ENCODE data around the gene PHLDB2. TPM values are rescaled to one million over a fixed set of nuclear protein-coding genes. Genes with fewer than 3 reads are reported as not detected.

The PHLDB2 gene
- total and polyA plus RNA-seq, 10 of the 15 experiments (the other 5 are each of a cell fraction or from before 2014, with no cell fraction given) = 0.03 to 0.67 (median 0.40) TPM

DNA sequence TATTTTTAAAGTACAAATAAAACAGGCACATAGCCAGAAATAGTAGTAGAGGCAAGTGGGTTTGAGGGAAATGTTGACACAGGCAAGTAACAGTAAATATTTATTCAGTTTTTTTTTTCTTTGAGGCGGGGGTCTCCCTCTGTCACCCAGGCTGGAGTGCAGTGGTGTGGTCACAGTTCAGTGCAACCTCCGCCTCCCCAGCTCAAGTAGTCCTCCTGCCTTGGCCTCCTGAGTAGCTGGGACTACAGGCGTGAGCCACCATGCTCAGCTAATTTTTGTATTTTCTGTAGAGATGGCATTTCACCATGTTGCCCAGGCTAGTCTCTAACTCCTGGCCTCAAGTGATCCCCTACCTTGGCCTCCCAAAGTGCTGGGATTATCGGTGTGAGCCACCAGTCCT is 43.5 kb downstream of the PHLDB2 start:
- intact Hi-C loops (cut with micrococcal nuclease; ENCODE audit: unreplicated experiment) = no loop called here
- Histone ChIP-seq H3K27ac (ENCODE audit: control insufficient read depth, insufficient read depth) (no peak overlapping the region), H3K27me3 (replicated peaks in 1 of 2; ENCODE audit: control insufficient read depth in 2 of 2, insufficient read depth in 2 of 2, low read length in 1 of 2) (no peaks in the 10 kb centered on the region), H3K4me3 (no peak overlapping the region), H3K36me3 (ENCODE audit: control insufficient read depth in 2 of 2, insufficient read depth in 2 of 2, low read length in 1 of 2) (no peaks in the 10 kb centered on the region), H3K9ac (ENCODE audit: control insufficient read depth, insufficient read depth, low read length) (no peak overlapping the region), H3K79me2 (ENCODE audit: control insufficient read depth, insufficient read depth, low read length) (no peaks in the 10 kb centered on the region), H3K4me2 (ENCODE audit: control insufficient read depth, insufficient read depth) (no peak overlapping the region), H2AFZ (ENCODE audit: control insufficient read depth, low read depth, low read length) (no peak overlapping the region), H3K4me1 (ENCODE audit: control insufficient read depth, insufficient read depth, low read length) (no peaks in the 10 kb centered on the region), H3K9me3 (replicated peaks; ENCODE audit: control insufficient read depth, insufficient read depth, low read length) (no peaks in the 10 kb centered on the region), H4K20me1 (ENCODE audit: control insufficient read depth, insufficient read depth) (no peaks in the 10 kb centered on the region)
- FAIRE-seq (no peak), DNase-seq (ENCODE audit: low read depth, low spot score) (no peak), ATAC-seq (no peak)
- BruUV-seq (replicated peaks) = no TSS peak
- SMC1A ChIA-PET (ENCODE audit: uncharacterized antibody, unreplicated experiment) = interaction anchor here (0.6 to 1.2 kb wide), 4 partner anchors 10 to 109 kb away, joined by 3 to 4 read pairs (median 3); no protein-coding TSS in a partner anchor
- POLR2A ChIA-PET = no interaction called here
- TF ChIP-seq NR2F1 (conservative IDR thresholded peaks at IDR 0.05) = no peak
- TF ChIP-seq, protein P1, sequence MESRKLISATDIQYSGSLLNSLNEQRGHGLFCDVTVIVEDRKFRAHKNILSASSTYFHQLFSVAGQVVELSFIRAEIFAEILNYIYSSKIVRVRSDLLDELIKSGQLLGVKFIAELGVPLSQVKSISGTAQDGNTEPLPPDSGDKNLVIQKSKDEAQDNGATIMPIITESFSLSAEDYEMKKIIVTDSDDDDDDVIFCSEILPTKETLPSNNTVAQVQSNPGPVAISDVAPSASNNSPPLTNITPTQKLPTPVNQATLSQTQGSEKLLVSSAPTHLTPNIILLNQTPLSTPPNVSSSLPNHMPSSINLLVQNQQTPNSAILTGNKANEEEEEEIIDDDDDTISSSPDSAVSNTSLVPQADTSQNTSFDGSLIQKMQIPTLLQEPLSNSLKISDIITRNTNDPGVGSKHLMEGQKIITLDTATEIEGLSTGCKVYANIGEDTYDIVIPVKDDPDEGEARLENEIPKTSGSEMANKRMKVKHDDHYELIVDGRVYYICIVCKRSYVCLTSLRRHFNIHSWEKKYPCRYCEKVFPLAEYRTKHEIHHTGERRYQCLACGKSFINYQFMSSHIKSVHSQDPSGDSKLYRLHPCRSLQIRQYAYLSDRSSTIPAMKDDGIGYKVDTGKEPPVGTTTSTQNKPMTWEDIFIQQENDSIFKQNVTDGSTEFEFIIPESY (IDR thresholded peaks at IDR 0.05) = no peak
- no peak for TF ChIP-seq PAX8 (IDR thresholded peaks at IDR 0.05)
- TF ChIP-seq ZNF217 (IDR thresholded peaks at IDR 0.05) = no peak
- no peak for TF ChIP-seq RB1 (IDR thresholded peaks at IDR 0.05; ENCODE audit: borderline replicate concordance)
- TF ChIP-seq NR2C1 (IDR thresholded peaks at IDR 0.05) = no peak
- no peak for TF ChIP-seq JUND (IDR thresholded peaks at IDR 0.05; ENCODE audit: low read depth, low read length)
- TF ChIP-seq, protein P2, sequence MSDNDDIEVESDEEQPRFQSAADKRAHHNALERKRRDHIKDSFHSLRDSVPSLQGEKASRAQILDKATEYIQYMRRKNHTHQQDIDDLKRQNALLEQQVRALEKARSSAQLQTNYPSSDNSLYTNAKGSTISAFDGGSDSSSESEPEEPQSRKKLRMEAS (IDR thresholded peaks at IDR 0.05; ENCODE audit: low read depth, low read length) = no peak
- TF ChIP-seq MXI1 (IDR thresholded peaks at IDR 0.05; ENCODE audit: low read depth, low read length) = no peak
- no peak for TF ChIP-seq SREBF2 (IDR thresholded peaks at IDR 0.05; ENCODE audit: low read length)
- no peak for TF ChIP-seq SPI1 (IDR thresholded peaks at IDR 0.05; ENCODE audit: borderline replicate concordance, insufficient read depth, low read depth, low read length)
- no peak for TF ChIP-seq MYB (IDR thresholded peaks at IDR 0.05; ENCODE audit: borderline replicate concordance, low read depth, low read length)
- no peak for TF ChIP-seq SMAD5 (IDR thresholded peaks at IDR 0.05; ENCODE audit: low read depth)
- TF ChIP-seq ESRRA (IDR thresholded peaks at IDR 0.05; ENCODE audit: low read length) = no peak
- TF ChIP-seq LARP7 (IDR thresholded peaks at IDR 0.05) = no peak
- no peak for TF ChIP-seq NBN (IDR thresholded peaks at IDR 0.05)
- no peak for TF ChIP-seq CHD2 (IDR thresholded peaks at IDR 0.05; ENCODE audit: borderline replicate concordance, low read depth, low read length)
- no peak for TF ChIP-seq GABPA (IDR thresholded peaks at IDR 0.05; ENCODE audit: low read depth)
- no peak for TF ChIP-seq DPF2 (IDR thresholded peaks at IDR 0.05)
- no peak for TF ChIP-seq RAD51 (IDR thresholded peaks at IDR 0.05)
- in situ Hi-C loops (cut with MboI) = no loop called here
- RAD21 ChIA-PET (ENCODE audit: unreplicated experiment) = interaction anchor here (0.7 kb wide), 1 partner anchor 9 kb away, joined by 4 read pairs; no protein-coding TSS in a partner anchor
- CTCF ChIA-PET = interaction anchor here (0.6 to 1.6 kb wide), 3 partner anchors 20 to 685 kb away, joined by 3 to 5 read pairs (median 4); no protein-coding TSS in a partner anchor
- WGBS (ENCODE audit: insufficient coverage, insufficient replicate concordance, low lambda C conversion rate, missing lambda C conversion rate) = 34% methylated on average over 4 of the region's 4 CpGs
